Aorta (tissue), 5 donors: ENCODE measurements around the gene PEX14. TPM values are rescaled to one million over a fixed set of nuclear protein-coding genes. Genes with fewer than 3 reads are reported as not detected.

Experiments used
- ATAC-seq: fragments of 200-7000 bp; cut with Tn5 transposase; one replicate; pipeline ENCODE4 v1.9.1; 2022; ENCODE audit warnings: moderate library complexity; ENCODE audit not compliant: low FRiP score
- DNase-seq, 2 donors: peaks; one replicate each; pipeline ENCODE4 v3.0.0-alpha.2; 2020
- H3K27ac ChIP-seq, 2 donors: one replicate each; pipeline ENCODE4 v1.5.1; 2013; ENCODE audit warnings: low read length in 2 of 2, mild to moderate bottlenecking in 2 of 2, moderate library complexity in 2 of 2, control low read depth in 1 of 2, inconsistent platforms in 1 of 2, low read depth in 1 of 2
- H3K27me3 ChIP-seq, 2 donors: one replicate each; pipeline ENCODE4 v1.6.1; 2013; ENCODE audit warnings: control low read depth in 1 of 2, low read length in 1 of 2, mild to moderate bottlenecking in 1 of 2, moderate library complexity in 1 of 2; ENCODE audit not compliant: insufficient read depth in 2 of 2, control insufficient read depth in 1 of 2
- H3K36me3 ChIP-seq, 2 donors: one replicate each; pipeline ENCODE4 v1.6.1; 2013; ENCODE audit warnings: control low read depth in 1 of 2, low read length in 1 of 2, mild to moderate bottlenecking in 1 of 2; ENCODE audit not compliant: insufficient read depth in 2 of 2, control insufficient read depth in 1 of 2
- H3K4me1 ChIP-seq, 2 donors: one replicate each; pipeline ENCODE4 v1.6.1; 2013; ENCODE audit warnings: low read length in 2 of 2, control low read depth in 1 of 2, mild to moderate bottlenecking in 1 of 2, moderate library complexity in 1 of 2; ENCODE audit not compliant: insufficient read depth in 2 of 2, control insufficient read depth in 1 of 2
- H3K4me3 ChIP-seq, 2 donors: one replicate each; pipeline ENCODE4 v1.5.1; 2013; ENCODE audit warnings: low read length in 2 of 2, control low read depth in 1 of 2, mild to moderate bottlenecking in 1 of 2
- H3K9me3 ChIP-seq: one replicate; pipeline ENCODE4 v1.6.1; 2013; ENCODE audit warnings: mild to moderate bottlenecking, low read length; ENCODE audit not compliant: control insufficient read depth
- WGBS, 2 donors: extraction: QIAGEN DNeasy Blood & Tissue Kit; methylation state at CpG; one replicate each; pipeline ENCODE4 v1.1.7; 2013; 5-methylcytosine and 5-hydroxymethylcytosine counted together
- intact Hi-C, 2 donors: fragments of 100-400 bp; cut with DNase I; formaldehyde crosslinking; loops; one replicate each; pipeline versions ENCODE4 v1.14.2 to v1.15.0; 2022
- polyA plus RNA-seq, 2 donors: library from polyadenylated mRNA; stranded (reverse); fragments of 200-250 nt; gene quantifications; one replicate each; pipeline ENCODE4 v1.2.3, GENCODE V29; 2013
- total RNA-seq, 2 donors: library from RNA; stranded (reverse); fragmentation: NEBNext Ultra II Directional; extraction: Animal tissue kit (Norgen Biotek cat#: 25700); gene quantifications; one replicate each; pipeline ENCODE4 v1.2.1, GENCODE V29; 2021
- donor health status: healthy with polysubstance abuse.
- donor health status: Bipolar disorder and iron deficiency.
- donor health status: DM: no; HTN: no; CAD: no.
- donor health status: DM: no; HTN: no; CAD: no.
- donor health status: DM: yes; HTN: yes; CAD: no.

PEX14 gene
- total and polyA plus RNA-seq, 4 donors = 4.5 to 16.9 (median 14.4) TPM

DNA sequence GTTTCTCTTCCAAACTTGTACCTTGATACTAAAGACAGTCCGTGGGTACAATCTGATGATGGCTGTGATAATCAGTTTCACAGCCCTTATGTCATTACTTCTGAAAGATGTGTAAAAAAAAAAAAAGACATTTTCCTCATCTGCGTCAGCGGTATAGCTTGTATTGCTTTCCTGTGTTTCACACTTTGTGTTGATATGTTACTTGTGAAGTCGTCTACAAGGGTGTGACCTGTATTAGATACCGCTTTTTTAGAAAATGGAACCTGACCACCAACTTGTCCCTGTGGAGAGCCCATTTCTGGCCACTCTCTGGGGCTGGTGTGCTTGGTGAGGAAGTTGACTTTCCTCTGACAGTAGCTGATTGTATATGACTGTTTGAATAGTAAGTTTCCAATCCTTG, 50.5 kb downstream of the PEX14 start:
- Histone ChIP-seq H3K36me3 (no peaks in the 10 kb centered on the region), H3K27ac (no peak overlapping the region), H3K9me3 (no peaks in the 10 kb centered on the region), H3K4me3 (no peak overlapping the region), H3K4me1 (peaks cover 2 to 3% of the 10 kb centered on the region in 2 donors), H3K27me3 (no peaks in the 10 kb centered on the region)
- intact Hi-C loops = loop anchor here in 1 of 2 donors (10.0 kb wide), 1 partner anchor 170 kb away; no protein-coding TSS in a partner anchor
- WGBS, 2 donors = 90 to 97% methylated on average over 5 of the region's 5 CpGs
- no peak for ATAC-seq
- DNase-seq = no peak

DNA sequence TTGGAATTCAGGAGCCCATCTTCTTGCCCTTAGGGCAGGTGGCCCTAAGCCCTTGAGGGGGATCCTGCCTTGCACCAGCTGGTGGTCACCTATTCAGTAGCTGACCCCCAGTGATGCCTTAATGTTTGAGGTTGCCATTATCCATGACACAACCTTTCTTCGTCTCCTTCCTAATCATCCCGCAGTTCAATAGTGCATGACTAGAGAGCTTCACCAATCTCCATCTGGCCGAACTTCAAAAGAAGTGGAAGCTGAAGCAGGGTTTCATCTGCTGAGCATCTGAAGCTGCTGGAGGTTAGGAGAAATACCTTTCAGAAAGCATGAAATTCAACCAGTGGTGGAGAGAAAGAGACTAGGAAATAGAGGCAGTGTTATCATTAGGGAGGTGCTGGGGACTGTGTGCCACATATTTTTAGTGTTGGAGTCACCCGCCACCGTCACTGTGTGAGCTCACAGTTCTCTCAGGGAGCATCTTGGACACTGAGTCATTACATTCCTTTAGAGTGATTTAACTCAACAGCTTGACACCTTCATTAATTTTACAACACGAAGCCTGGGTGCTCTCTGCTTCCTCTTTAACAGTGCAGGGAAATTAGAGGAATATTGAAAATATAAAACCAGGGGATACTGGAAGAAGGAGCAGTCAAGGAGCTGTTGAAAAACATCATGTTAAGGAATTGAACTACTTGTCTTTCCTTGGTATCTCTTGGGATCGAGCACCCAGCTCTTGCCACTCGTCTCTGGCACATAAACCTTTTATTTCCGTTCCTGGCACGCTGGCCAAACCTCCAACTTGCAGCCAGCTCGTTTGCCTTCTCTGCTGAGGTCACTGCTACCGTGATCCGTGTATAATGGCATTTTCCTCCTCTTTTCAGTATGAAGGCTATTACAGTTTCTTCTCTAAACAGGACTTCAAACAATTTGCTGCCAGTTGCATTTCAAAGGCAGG, 53.6 kb downstream of the PEX14 start:
- Histone ChIP-seq H3K36me3 (no peaks in the 10 kb centered on the region), H3K4me1 (peaks cover 0 to 2% of the 10 kb centered on the region in 2 donors), H3K27me3 (no peaks in the 10 kb centered on the region), H3K4me3 (no peak overlapping the region), H3K9me3 (no peaks in the 10 kb centered on the region), H3K27ac (peak overlapping the region; percentile 67 to 98)
- intact Hi-C loops = loop anchor here in 1 of 2 donors (10.0 kb wide), 1 partner anchor 166 kb away; no protein-coding TSS in a partner anchor
- ATAC-seq (peak; percentile 80), DNase-seq (peak; percentile 78 to 91)
- WGBS, 2 donors = 19 to 29% methylated on average over 13 of the region's 13 CpGs

DNA sequence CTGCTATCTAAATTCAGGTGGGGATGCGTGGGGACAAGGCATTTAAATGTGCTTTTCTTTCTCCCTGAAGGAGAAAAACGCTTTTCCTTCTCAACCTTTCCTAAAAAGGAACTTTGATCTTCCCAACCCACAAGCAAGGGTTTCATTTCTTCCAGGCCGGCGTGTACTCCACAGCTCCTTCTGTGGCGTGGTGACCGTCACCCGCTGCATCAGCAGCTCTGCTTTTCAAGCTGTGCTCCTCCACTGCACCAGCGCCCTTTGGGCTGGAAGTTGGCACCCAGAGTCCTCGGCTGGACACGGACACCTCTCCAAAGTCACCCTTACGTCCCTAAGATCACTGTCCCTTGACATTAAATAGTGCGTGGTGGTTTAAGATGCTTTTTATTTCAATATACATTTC, 54.3 kb downstream of the PEX14 start:
- peak overlapping the region in 1 of 2 donors; percentile 20 for H3K27ac ChIP-seq
- intact Hi-C loops = loop anchor here in 1 of 2 donors (10.0 kb wide), 1 partner anchor 166 kb away; no protein-coding TSS in a partner anchor
- 74 to 79% methylated on average over 12 of the region's 12 CpGs for WGBS, 2 donors
- peaks cover 0 to 2% of the 10 kb centered on the region in 2 donors for H3K4me1 ChIP-seq
- no peaks in the 10 kb centered on the region for H3K9me3 ChIP-seq
- H3K27me3 ChIP-seq = no peaks in the 10 kb centered on the region
- ATAC-seq = no peak
- no peaks in the 10 kb centered on the region for H3K36me3 ChIP-seq
- no peak overlapping the region for H3K4me3 ChIP-seq
- no peak for DNase-seq

DNA sequence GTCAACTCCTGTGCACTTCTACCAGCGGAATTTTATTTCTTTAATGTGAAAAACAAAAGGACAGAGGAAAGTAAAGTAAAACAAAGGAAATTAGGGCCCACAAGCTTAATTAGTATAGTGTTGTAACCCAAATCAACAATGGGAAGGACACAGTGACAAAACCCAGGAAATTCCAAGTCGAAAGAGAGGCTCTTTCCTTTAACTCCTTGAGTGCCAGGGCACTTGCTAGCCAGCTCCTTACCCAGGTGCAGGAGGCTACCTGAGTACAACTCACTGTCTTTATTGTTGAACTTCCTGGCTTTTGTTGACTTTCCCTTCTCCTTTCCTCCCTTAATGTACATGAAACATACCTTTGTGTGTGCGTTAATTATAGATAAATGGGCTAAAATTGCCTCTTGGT, 55.0 kb downstream of the PEX14 start:
- WGBS, 2 donors = 71 to 74% methylated on average over 3 of the region's 3 CpGs
- H3K36me3 ChIP-seq = no peaks in the 10 kb centered on the region
- no peak for ATAC-seq
- no peak for DNase-seq
- H3K27me3 ChIP-seq = no peaks in the 10 kb centered on the region
- intact Hi-C loops = loop anchor here in 1 of 2 donors (10.0 kb wide), 1 partner anchor 165 kb away; no protein-coding TSS in a partner anchor
- H3K4me3 ChIP-seq = no peak overlapping the region
- H3K9me3 ChIP-seq = no peaks in the 10 kb centered on the region
- peaks cover 0 to 2% of the 10 kb centered on the region in 2 donors for H3K4me1 ChIP-seq
- H3K27ac ChIP-seq = no peak overlapping the region

DNA sequence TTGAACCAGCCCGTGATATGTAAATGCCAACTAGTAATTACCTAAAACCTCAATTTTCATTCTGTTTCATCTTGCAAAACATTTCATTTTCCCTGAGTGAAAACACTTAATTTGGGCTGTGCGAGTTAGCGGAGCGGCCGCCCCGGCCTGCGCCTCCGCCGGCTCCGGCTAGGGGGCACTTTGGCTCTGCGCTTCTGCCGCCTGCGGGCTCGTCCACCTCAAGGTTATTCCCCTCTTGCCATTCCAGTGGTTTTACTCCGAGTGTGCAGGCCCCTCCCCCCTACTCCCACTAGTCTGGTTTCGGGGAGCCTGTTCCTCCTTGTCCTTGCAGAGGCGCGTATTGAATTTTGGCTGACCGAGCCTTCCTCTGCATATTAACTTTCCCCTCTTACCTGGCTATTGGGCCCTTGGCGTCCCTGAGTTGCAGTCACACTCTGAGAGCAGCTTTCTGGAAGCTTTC, 55.6 kb downstream of the PEX14 start:
- intact Hi-C loops = no loop called here
- Histone ChIP-seq H3K36me3 (no peaks in the 10 kb centered on the region), H3K9me3 (no peaks in the 10 kb centered on the region), H3K4me1 (peaks cover 0 to 2% of the 10 kb centered on the region in 2 donors), H3K27me3 (no peaks in the 10 kb centered on the region), H3K27ac (no peak overlapping the region), H3K4me3 (no peak overlapping the region)
- DNase-seq (peak in 1 of 2 donors; percentile 84), ATAC-seq (no peak)
- WGBS, 2 donors = 58 to 70% methylated on average over 20 of the region's 20 CpGs

DNA sequence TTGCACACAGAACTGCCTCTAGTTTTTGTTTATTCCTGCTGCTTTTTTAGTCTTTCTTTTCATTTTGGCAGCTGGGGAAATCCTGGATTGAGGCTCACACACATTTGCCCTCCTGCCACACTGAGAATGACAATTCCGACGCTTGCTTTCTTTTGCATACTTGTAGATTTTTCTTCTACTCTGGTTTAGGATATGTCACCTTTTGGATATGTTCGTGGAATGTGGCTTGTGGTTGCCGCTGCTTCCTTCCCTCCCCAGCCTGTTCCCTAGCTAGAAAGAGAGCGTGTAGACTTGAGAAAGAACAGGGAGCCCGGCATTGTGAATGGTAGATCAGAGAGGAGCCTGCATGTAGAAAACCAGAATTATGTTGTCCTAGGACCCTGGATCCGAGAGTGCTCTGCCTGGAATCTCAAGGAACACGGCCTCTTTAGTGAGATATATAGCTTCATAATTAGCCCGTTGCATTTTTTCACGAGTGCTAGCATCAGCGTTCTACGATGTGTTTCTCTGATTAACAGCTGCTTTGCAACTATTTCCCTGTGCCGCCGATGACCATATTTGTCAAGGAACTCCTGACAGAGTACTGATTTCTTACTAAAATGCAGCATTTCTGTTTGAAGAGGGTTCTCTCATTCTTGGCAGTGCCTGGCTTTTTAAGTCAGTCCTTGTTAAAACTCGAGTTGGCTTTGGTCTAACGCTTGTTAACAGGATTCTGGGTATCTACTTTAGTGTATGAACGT, 56.2 kb downstream of the PEX14 start:
- Histone ChIP-seq H3K27ac (no peak overlapping the region), H3K9me3 (no peaks in the 10 kb centered on the region), H3K4me1 (peaks cover 0 to 2% of the 10 kb centered on the region in 2 donors), H3K27me3 (no peaks in the 10 kb centered on the region), H3K4me3 (no peak overlapping the region), H3K36me3 (no peaks in the 10 kb centered on the region)
- intact Hi-C loops = no loop called here
- DNase-seq (no peak), ATAC-seq (no peak)
- WGBS, 2 donors = 57 to 59% methylated on average over 17 of the region's 17 CpGs

DNA sequence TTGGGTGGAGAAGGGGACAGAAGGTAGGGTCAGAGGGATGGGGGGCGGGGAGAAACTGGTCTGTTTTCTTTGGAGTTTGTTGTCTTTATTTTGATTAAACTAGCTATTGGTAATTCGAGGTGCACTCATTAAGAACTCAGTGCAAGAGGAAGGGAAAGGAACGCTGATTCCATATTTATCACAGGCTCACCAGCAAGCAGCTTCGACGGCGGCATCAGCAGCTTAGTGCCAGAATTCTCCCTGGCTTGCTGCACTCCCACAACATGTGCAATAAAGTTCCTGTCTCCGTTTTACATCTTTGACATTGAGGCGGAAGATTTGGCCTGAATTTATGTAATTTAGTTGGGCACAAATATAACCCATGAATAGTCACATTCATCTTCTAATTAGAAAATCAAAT, 57.6 kb downstream of the PEX14 start:
- Histone ChIP-seq H3K9me3 (no peaks in the 10 kb centered on the region), H3K27ac (no peak overlapping the region), H3K4me3 (no peak overlapping the region), H3K36me3 (peaks cover 0 to 2% of the 10 kb centered on the region in 2 donors), H3K4me1 (peaks cover 0 to 2% of the 10 kb centered on the region in 2 donors), H3K27me3 (no peaks in the 10 kb centered on the region)
- DNase-seq (no peak), ATAC-seq (no peak)
- 92 to 94% methylated on average over 8 of the region's 8 CpGs for WGBS, 2 donors
- intact Hi-C loops = no loop called here

DNA sequence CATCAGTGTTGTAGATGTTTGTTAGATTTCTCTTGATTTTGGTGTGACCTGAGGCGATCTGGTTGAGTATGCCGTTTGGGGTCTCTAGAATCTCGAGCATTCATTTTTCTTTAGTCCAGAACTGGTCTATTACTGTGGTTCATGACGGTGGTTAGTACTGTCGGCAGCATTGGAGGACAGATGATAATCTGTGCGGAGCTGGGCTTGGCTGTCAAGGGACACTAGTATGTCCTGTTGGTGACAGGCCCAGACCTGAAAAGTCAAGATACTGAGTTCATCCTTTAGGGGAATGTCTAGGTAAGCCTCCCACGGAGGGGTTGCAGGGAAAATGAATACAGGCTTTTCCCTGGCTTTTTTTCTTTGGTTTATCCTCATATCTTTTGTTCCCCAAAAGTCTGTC, 59.8 kb downstream of the PEX14 start:
- no peak for ATAC-seq

More for the DNA sequence above, 59.8 kb downstream of the PEX14 start:
- Histone ChIP-seq H3K36me3 (peaks cover 0 to 2% of the 10 kb centered on the region in 2 donors), H3K4me3 (no peak overlapping the region), H3K27me3 (no peaks in the 10 kb centered on the region), H3K27ac (no peak overlapping the region), H3K4me1 (no peaks in the 10 kb centered on the region), H3K9me3 (no peaks in the 10 kb centered on the region)
- intact Hi-C loops = no loop called here
- DNase-seq = no peak
- 94 to 96% methylated on average over 7 of the region's 7 CpGs for WGBS, 2 donors
